GM21447 (cell line): ENCODE results near the gene GNRH2.
"Not testable (repeated sequence)": the region's sequence is repeated elsewhere in the genome, so short reads cannot be mapped to it uniquely, and the experiment has no call there.

Experiments used
- ATAC-seq: cut with Tn5 transposase; IDR thresholded peaks from one replicate; pipeline ENCODE4 v1.9.1; 2021; ENCODE audit not compliant: unreplicated experiment

Gene GNRH2, protein sequence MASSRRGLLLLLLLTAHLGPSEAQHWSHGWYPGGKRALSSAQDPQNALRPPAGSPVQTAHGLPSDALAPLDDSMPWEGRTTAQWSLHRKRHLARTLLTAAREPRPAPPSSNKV

DNA sequence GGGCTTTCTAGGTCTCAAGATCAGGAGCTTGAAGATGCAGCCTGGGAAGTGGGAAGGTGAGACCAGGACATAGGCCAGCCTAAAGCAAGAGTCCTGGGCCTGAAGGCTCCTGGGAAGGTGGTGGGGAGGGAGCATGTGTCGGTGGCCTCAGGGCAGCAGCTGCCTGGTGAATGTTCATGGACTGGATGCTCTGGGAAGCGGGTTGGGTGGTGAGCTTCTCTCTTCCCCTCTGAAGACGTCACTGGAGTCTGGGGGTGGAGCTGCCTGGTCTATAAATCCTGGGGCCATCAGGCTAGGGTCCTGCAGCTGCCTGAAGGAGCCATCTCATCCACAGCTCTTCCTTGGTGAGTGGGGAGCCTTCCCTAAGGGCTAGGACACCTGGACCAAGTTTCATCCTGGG is at the start of gene GNRH2:
Gene GNRH2 (plus strand): TSS at position 301 of the 400 bp plus-strand sequence. CDS start 793 bp downstream, outside the sequence.
- no peak for ATAC-seq

DNA sequence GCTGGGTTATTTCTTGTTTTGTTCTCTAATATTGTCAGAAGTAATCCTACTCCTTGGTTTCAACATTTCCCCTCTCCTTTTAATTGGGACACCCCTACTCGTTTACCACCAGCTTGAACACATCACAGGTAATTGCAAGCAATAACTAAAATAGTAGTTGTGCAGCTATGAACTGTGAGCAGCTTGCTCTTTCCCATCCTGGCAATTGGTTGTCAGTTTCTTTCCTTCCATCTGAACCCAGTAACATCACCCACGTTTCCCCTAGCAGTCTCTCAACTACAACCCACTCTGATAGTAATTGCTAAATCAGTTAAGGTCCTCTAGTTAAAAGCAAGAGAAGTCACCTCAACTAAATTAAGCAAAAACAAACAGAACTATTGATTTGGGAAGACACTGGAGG is 47.6 kb upstream of the GNRH2 start:
- ATAC-seq, result no peak

DNA sequence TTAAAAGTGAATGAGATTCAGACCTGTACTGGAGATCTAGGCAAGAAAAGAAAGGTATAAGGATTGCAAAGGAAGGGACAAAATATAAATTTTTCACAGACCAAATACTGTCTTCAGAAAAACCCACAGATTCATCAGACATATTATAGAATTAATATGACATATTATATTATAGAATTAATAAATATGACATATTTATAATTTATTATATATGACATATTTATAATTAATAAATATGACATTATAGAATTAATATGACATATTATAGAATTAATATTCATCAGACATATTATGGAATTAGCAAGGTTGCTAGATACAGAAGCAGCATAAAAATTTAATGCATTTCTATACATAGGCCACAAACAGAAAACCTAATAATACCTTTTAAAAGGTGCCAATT is 44.7 kb upstream of the GNRH2 start:
- no peak for ATAC-seq

DNA sequence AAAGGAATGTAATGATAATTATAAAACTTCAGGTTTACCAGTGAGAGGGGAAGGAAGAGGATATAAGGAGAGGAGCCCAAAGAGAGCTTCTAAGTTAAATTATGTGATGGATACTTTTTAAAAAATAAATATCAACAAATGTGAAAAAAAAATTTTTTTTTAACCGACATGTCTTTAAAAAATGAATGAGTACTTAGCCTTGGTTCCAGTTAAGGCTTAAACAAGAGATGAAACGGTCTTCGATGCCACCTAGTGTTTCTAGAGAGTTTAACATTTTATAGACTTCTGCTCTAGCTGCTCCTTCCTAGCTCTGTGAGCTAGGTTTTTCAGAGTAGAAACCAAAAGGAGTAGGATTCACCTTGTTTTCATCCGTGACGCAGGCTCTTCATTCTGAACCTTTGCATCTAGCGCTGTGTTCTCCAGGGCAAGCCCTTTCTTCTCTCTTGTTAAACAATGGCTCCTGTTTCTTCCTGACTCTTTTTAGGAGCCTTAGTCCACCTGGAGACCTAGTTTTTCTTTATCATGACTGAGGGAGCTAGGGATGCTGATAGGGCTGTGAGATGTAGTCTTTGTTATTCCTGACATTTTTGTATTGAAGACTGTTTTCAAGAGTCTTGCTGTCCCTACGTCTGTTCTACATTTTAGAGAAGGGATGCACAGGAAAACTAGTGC is 42.4 kb upstream of the GNRH2 start:
- ATAC-seq, result no peak

DNA sequence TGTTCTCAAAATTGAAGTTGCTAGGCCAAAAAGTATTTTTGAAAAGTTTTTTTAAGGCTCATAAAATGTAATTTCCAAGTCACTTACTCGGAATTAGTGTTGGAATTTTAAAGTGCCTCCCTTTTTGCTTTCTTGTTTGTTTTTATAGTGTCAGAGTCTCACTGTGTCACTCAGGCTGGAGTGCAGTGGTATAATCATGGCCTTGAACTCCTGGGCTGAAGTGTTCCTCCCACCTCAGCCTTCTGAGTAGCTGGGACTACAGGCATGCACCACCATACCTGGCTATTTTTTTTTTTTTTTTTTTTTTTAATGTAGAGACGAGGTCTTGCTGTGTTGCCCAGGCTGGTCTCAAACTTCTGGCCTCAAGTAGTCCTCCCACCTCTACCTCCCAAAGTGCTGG is 40.0 kb upstream of the GNRH2 start:
- ATAC-seq, result no peak

GRCh38 chr20:3010985-3011723 is 32.3 kb upstream of the GNRH2 start:
- no peak for ATAC-seq

GRCh38 chr20:3011752-3012151 is 31.7 kb upstream of the GNRH2 start:
- no peak for ATAC-seq

GRCh38 chr20:3013771-3014170 is 29.7 kb upstream of the GNRH2 start:
- no peak for ATAC-seq

GRCh38 chr20:3014179-3014578 is 29.2 kb upstream of the GNRH2 start:
- ATAC-seq, result no peak

DNA sequence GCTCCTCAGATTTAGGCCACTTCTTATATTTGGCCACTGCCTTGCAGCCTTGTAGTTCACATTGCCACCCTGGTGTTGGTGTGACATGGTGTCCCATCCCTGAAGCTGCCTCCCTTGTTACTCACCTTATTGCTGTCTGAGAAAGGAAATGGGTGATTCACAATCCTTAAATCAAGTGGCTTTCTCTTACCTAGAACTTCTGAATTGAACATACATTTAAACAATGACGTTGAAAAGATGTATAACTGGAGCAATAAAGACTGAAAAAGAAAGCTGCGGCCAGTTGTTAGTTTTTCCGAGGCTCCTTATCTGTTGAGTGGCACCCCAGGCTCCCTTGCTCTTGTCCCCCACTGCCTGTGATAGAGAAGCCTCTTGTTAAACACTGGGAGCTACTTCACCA is 28.8 kb upstream of the GNRH2 start:
- no peak for ATAC-seq

DNA sequence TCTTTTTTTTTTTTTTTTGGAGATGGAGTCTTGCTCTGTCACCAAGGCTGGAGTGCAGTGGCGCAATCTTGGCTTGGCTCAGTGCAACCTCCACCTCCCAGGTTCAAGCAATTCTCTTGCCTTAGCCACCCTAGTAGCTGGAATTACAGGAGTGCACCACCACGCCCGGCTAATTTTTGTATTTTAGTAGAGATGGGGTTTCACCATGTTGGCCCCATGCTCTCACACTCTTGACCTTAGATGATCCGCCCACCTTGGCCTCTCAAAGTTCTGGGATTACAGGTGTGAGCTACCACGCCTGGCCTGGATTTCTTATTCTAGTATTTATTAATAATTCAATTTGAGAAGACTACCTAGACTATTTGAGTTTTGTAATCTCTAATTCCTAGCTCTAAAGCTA is 28.1 kb upstream of the GNRH2 start:
- ATAC-seq, result not testable (repeated sequence)

- no peak for ATAC-seq
Observed at GRCh38 chr20:3021327-3021726, 22.1 kb upstream of the GNRH2 start.

DNA sequence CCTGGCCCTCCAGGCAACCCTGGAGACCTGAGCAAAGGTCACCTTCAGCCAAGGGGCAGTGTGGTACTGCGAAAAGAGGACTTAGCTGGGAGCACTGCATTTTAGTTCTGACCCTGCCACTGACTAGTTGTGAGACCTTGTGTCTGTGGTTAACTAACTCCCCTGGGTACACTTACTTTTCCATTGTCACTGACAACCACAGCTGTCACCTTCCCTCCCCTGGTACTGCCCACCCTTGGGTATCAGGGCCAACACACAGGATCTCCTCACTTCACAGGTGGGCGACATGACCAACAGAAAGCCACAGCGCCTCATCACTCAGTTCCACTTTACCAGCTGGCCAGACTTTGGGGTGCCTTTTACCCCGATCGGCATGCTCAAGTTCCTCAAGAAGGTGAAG is 21.6 kb upstream of the GNRH2 start:
- no peak for ATAC-seq

DNA sequence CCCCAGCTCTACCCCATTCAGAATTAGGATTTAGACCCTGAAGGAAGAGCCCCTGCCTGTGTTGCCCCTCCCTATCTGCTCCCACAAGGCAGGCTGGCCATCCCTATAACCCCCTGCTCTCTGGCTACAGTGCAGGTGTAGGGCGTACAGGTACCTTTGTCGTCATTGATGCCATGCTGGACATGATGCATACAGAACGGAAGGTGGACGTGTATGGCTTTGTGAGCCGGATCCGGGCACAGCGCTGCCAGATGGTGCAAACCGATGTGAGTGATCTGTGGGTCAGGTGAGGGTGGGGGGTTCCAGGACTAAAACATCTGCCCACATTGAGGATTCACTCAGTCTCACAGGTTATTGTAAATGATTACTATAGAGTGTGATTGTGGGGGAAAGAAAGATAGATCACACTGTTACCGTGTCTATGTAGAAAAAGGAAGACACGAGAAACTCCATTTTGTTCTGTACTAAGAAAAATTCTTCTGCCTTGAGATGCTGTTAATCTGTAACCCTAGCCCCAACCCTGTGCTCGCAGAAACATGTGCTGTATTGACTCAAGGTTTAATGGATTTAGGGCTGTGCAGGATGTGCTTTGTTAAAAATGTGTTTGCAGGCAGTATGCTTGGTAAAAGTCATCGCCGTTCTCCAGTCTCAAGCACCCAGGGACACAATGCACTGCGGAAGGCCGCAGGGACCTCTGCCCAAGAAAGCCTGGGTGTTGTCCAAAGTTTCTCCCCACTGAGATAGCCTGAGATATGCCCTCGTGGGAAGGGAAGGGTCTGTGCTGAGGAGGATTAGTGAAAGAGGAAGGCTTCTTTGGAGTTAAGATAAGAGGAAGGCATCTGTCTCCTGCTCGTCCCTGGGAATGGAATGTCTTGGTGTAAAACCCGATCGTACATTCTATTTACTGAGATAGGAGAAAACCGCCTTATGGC is 20.6 kb upstream of the GNRH2 start:
- ATAC-seq, result not testable (repeated sequence)

GRCh38 chr20:3027987-3028386 is 15.4 kb upstream of the GNRH2 start:
- no peak for ATAC-seq

GRCh38 chr20:3031524-3032147 is 11.8 kb upstream of the GNRH2 start:
- no peak for ATAC-seq

DNA sequence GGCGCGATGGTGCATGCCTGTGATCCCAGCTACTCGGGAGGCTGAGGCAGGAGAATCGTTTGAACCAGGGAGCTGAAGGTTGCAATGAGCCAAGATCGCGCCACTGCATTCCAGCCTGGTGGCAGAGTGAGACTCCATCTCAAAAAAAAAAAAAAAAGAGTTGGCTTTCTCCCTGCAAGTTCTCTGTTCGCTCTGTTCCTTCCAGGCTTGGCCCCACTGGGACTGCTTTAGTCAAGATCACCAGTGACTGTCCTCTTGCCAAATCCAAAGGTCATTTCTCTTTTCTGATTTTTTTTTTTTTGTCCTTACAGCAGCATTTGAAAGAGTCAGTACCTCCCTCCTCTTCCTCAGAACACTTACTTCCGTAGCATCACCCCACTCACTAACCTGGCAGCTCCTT is 10.8 kb upstream of the GNRH2 start:
- ATAC-seq, result no peak

DNA sequence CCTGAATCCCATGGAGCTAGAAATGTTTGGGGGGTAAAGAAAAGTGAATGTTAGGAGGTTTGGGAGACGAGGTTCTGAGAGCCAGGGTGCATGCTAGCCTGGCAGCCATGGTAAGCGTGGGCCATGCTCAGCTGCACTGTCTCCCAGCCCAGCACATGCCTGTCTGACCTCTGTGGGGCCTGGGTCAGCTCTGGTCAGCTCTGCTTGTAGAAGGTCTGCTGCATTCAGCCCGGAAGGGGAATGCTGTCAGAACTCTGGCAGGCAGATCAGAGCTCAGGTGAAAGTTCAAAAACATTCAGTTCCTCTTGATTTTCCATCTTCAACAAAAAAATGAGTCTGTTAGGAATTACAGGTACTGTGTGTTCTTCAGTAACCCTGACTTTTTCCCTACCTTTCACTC is 5.8 kb upstream of the GNRH2 start:
- ATAC-seq, result no peak

- no peak for ATAC-seq
Observed at GRCh38 chr20:3038454-3038853, 5.0 kb upstream of the GNRH2 start.

DNA sequence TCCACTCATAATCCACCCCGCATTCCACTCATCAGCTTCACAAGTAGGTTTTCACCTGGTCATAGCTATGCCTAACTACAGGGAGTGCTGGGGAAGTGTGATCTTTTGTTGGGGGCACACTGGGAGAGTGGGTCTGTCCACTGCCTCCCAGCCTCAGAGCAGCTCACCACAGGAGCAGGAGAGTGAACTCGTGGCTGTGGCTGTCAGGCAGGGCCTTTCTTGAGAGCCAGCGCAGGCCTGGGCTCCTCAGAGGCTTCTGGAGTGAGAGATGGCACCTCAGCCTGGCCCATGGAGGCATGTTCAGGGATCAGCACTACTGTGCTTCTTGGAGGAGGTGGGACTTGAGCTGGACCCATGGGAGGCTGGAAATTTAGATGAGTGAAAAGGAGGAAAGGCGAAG is 4.0 kb upstream of the GNRH2 start:
- no peak for ATAC-seq

GRCh38 chr20:3040086-3040485 is 3.3 kb upstream of the GNRH2 start:
- no peak for ATAC-seq
